NCI-H128 (cell line): ENCODE measurements around the gene BLVRA.
"Not testable (repeated sequence)": the region's sequence is repeated elsewhere in the genome, so short reads cannot be mapped to it uniquely, and the experiment has no call there.

Experiments used
- DNase-seq: peaks from one replicate; lab custom pipeline; 2025; ENCODE audit not compliant: unreplicated experiment; lab: John Stamatoyannopoulos, UW

Gene BLVRA

GRCh38 chr7:43799605-43800004, 41.1 kb downstream of the BLVRA start:
- no peak for DNase-seq

DNA sequence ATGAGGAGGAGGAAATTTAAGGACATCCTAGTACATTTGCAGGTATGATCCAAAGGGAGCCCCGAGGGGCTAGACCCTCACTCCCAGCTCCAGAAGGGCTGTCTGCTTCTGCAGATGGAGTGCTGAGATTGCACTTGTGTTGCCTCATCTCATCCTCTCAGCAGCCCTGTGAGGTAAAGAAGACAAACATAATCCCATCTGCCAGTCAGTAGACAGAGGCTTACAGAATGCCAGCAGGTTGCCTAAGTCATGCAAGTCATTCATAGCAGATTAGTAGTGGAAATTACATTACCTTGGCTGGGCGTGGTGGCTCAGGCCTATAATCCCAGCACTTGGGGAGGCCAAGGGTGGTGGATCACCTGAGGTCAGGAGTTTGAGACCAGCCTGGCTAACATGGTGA, 45.4 kb downstream of the BLVRA start:
- DNase-seq = no peak

DNA sequence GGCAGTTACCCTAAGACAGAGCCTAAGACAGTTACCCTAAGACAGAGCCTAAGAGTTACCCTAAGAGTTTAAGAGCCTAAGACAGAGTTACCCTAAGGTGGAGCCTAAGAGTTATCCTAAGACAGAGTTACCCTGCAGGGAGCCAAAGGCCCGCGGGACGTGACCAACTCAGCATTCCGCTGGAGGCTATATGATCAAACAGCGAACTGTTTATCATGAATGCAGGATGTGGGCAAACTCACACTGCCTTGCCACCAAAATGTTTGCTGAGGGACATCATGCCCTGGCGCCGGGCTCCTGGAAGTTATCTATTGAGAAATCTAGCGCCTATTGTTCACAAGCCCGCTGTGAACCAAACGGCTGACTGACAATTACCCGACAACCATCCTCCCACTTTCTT, 49.9 kb downstream of the BLVRA start:
- no peak for DNase-seq

DNA sequence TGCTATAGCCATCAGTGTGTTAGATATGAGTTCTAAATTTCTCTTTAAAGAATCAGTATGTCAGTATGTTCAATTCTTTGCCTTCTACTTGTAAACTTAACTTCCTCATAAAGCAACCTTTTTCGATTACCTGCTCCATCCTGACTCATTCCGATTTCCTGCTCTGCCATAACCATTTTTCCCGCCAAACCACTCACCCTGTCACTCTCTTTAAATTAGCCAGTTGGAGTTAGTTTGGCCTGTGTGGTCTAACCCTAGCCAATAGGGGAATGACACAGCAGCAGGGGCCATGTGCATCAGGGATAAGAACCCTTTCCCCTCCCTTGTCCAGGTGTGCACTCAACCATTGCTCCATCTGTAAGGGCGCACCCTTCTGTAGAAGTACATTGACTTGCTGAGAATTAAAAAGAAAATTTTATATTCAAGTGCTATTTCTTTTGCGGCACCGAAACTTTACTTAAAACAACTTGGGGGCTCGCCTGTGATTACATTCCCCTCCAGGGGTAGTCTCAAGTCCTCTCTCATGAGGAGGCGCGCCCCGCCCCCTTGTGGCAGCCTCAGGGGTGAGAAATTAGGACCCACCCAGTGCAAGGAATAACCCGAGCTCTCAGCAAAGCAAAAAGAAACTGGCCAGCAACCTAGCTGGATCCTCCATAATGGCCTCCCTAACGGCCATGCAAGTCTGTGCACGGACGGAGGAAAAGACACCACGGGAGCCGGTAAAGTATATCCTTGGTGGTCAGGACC, 51.9 kb downstream of the BLVRA start:
- not testable (repeated sequence) for DNase-seq

DNA sequence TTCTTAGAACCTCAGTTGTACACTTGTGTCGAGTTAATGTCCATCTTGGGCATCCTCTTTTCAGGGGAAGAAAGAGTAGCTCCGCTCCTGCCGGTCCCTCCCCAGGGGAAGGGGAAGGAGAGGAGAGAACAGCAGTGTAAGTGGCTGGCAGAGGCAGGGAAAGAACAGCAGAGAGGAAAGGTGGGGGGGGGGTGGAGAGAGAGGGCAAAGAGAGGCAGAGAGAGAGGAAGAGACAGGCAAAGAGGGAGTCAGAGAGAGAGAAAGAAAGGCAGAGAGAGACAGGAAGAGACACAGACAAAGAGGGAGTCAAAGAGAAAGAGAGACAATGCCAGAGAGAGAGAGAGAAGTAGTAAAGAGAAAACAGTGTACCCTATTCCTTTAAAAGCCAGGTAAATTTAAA, 56.9 kb downstream of the BLVRA start:
- DNase-seq = no peak

- DNase-seq = not testable (repeated sequence)
These were observed 57.7 kb downstream of the BLVRA start for GRCh38 chr7:43816046-43816797.

- not testable (repeated sequence) for DNase-seq
These were observed 64.9 kb downstream of the BLVRA start for GRCh38 chr7:43823425-43823824.

DNA sequence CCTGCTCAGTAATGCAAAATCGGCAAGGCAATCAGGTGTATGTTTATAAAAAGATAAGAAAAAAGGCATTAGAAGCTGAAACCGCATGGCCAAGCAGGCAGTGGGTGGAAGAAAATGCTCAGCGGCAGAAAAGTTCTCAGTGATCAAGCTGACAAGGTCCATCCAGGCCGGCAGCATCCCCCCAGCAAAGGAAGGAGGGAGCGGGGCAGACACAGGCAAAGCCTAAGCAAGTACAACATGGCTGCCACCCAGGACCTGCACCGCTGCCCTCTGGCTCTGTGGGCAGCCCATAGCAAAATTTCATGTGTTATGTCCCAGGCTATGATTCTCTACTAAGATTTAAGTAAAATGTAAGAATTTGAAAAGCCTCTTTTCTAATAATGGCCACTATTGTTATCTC, 65.5 kb downstream of the BLVRA start:
- no peak for DNase-seq

- not testable (repeated sequence) for DNase-seq
These were observed 66.0 kb downstream of the BLVRA start for GRCh38 chr7:43824513-43824912.

GRCh38 chr7:43824963-43825362, 66.5 kb downstream of the BLVRA start:
- DNase-seq = no peak

GRCh38 chr7:43825391-43825808, 66.9 kb downstream of the BLVRA start:
- no peak for DNase-seq

- DNase-seq = not testable (repeated sequence)
These were observed 72.4 kb downstream of the BLVRA start for GRCh38 chr7:43830917-43831316.

DNA sequence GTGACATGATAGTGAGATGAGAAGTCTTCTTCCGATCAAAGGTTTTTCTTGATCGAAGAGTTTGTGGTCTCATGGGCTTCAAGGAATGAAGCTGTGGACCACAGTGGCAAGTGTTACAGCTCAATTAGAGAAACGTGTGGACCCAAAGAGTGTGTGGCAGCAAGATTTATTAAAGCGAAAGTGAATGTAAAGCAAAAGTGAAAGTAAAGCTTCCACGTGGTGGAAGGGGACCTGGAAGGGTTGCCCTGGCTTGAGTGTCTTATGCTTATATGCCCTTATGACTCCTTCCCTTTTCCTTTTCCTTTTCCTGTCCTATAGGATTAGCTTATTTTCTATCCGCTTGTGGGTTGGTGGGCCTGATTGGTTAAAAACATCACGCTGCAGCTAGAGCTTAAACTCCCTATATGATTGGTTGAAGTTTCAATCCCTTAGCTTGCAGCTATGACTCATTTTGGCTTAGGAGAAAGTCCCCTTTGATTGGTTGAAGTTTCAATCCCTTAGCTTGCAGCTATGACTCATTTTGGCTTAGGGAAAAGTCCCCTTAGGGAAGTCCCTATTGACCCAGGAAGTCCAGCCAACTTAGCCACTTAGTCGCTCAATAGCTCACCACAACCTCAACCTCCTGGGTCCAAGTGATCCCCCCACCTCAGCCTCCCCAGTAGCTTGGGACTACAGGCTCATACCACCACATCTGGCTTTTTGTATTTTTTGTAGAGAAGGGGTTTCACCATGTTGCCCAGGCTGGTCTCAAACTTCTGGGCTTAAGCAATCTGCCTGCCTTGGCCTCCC, 76.2 kb downstream of the BLVRA start:
- DNase-seq = no peak

- DNase-seq = no peak
These were observed 79.8 kb downstream of the BLVRA start for GRCh38 chr7:43838201-43838658.

- no peak for DNase-seq
These were observed 84.8 kb downstream of the BLVRA start for GRCh38 chr7:43843296-43843695.

DNA sequence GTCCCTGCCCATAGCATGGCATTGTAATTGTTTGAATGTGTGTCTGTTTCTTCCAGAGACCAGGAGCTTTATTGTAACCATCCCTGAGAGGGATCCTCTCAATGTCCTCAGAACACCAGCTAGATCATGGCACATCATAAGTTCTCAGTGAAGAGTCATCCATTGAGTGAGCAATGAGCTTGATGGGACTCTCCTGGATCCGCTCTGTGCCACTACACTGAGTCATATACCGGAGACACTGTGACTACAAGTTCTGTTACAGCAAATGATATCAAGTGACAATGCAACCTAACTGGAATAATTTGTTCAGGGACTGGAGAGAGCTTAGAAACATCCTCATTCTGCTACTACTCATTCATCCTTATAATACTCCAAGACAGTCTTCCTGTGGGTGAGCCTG, 85.8 kb downstream of the BLVRA start:
- no peak for DNase-seq

GRCh38 chr7:43844662-43845061, 86.2 kb downstream of the BLVRA start:
- no peak for DNase-seq

- no peak for DNase-seq
These were observed 89.0 kb downstream of the BLVRA start for GRCh38 chr7:43847496-43847895.

DNA sequence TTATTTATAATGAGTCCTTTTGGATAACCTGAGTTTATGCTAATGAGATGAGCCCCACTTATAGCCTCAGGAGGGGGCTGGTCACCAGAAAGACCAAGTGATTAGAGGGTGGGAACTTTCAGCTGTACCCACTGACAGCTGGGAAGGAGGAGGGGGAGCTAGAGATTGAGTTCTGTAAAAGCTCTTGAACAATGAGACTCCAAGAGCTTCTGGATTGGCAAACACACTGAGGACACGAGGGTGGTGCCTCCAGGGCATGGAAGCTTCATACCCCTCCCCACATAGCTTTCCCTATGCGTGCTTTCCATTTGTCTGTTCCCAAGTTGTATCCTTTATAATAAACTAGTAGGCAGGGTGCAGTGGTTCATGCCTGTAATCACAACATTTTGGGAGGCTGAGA, 90.6 kb downstream of the BLVRA start:
- DNase-seq = no peak

GRCh38 chr7:43850348-43851116, 92.1 kb downstream of the BLVRA start:
- no peak for DNase-seq

DNA sequence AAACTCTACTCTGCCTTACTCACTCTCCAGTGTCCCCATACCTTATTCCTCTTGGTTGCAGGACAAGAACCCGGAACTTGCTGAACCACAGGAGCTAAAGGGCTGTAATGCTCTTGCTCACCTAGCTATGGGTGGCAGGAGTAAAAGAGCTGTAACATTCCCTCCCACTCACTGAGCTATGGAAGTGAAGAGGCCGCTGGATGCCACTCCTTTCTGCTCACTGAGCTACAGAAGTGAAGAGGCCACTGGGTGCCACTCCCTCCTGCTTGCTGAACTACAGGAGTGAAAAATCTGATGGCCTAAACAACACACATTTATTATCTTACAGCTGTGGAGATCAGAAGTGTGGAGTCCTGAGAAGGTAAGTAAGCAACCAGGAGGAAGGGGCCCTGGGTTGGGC, 93.3 kb downstream of the BLVRA start:
- no peak for DNase-seq
